Inferior parietal cortex (tissue), 1 donor: ENCODE measurements around the gene PDS5B.

Experiments used
- DNase-seq: peaks from one replicate; pipeline ENCODE4 v3.0.0-alpha.2; 2016; ENCODE audit errors: extremely low spot score

The PDS5B gene

DNA sequence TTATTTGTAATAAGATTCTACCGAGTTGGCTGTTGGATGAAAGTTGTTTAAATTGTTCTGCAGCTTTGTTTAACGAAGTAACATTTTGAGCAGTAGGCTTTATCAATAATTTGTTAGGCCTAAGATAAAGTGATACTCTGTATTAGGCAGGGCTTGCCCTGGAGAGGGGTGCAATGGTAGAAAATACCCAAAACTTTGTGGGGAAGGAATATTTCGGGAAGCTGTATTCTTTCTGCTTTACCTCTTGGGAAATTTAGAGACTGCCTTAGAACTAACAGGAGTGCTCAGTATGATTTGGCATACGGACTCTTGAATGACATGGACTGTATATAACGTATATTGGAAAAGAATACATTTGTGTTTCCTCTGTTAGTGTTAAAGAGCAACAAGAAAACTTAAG lies 2.5 kb downstream of the PDS5B start:
- DNase-seq, result no peak

- DNase-seq, result no peak
Observed at GRCh38 chr13:32589471-32589870, 3.2 kb downstream of the PDS5B start.

DNA sequence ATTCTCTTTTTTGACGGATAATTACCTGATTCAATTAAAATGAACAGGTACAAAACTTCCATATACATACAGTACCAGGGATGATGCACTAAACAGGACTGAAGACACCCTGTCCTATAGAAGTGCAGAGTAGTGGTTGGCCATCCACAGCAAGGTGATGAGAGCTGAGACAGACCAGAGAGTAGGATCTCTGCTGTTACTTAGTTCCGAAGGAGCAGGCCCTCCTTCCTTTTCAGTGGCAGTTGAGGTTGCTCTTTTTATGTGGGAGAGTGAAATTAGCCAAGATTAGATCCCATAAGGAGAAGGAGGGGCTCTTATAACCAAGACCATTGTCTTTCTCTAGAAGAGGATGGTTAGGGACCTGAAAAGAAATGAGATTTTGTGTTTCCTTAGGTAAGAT lies 4.0 kb downstream of the PDS5B start:
- DNase-seq, result no peak

- DNase-seq, result no peak
Observed at GRCh38 chr13:32592082-32592481, 5.8 kb downstream of the PDS5B start.

DNA sequence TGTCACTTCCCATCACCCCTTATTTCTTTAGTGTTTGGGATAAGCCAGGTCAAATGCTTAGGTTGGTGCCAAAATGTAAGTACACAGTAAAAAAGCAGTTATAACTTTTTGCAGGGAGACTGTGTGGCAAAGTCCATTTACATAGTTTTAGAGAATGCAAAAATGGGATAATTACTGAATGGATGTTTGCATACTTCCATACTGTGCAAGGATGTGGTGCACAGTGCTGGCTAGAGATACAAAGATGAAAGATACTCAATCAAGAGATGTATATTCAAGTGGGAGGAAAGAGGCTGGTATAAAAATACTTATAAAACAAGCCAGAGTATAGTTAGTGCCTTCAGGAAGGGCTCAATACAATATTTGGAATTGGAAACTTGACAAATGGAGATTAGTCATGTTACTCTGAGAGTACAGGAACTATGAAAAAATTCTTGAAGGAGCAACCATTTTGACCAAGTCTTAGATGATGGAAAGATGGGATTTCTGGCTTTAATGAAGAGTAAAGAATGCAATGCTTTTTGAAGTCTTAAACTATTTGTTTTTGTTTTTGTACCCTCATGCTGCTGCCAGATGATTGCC lies 8.0 kb downstream of the PDS5B start:
- no peak for DNase-seq

- DNase-seq, result no peak
Observed at GRCh38 chr13:32595306-32595705, 9.1 kb downstream of the PDS5B start.

GRCh38 chr13:32600890-32601289 lies 14.6 kb downstream of the PDS5B start:
- no peak for DNase-seq

- no peak for DNase-seq
Observed at GRCh38 chr13:32609428-32609827, 23.2 kb downstream of the PDS5B start.

DNA sequence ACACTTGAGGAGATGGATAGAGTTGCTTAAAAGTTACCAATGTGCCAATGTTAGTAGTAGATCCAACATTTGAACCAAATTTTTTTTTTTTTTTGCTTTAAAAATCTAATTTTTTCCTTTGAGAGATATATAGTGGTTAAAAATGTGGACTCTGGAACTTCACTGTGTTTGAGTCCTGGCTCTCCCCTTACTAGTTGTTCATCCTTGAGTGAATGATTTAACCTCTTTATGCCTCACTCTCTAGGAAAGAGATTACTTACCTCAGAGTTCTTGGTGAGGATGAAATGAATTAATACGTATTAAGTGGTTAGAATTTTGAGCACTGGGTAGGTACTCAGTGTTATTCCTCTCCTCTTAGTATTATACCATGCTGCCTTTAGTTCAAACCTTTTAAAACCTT lies 24.3 kb downstream of the PDS5B start:
- no peak for DNase-seq

DNA sequence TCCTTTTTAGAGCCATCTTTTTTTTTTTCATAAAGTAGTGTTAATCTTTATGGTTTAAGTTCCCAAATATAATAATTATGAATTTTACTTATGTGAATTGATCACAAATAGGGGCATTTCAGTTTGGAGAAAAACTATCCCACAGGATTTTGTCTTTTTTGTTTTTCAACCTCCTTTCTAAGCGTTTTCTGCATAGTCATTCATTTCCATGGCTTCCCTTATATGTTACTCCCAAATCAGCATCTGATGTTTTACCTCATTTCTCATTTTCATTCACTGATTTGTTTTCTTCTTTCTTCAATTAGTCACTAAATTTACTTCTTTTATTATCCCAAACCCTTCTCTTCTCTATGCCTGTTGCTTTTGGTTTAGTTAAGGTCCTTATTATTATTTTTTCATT lies 24.7 kb downstream of the PDS5B start:
- DNase-seq, result no peak

DNA sequence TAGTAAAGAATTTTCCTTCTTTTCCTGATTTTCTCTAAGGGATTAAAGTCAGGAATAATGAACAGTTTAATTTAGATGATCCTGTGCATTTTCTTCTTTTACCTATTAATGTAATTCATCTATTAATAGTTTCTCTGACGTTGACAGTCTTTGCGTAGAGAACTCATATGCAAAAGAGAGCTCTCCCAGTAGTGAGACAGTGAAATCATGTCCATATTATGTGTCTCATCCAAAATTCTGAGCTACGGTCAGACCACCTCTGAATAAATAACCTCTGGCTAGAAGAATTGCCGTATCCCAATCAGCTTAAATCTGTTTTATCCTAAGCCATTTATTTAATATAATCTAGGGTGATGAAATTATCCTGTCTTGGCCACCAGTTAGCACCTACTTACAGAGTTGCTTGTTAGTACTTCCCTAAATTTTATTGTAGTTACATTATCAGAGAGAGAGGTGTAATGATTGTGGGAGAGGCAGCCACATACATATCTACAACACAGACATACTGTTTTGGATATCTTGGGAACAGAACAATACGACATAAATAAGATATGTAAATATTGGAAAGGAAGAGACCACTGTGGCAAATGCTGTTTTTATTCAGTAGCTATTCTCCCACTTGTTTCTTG lies 30.7 kb downstream of the PDS5B start:
- no peak for DNase-seq

DNA sequence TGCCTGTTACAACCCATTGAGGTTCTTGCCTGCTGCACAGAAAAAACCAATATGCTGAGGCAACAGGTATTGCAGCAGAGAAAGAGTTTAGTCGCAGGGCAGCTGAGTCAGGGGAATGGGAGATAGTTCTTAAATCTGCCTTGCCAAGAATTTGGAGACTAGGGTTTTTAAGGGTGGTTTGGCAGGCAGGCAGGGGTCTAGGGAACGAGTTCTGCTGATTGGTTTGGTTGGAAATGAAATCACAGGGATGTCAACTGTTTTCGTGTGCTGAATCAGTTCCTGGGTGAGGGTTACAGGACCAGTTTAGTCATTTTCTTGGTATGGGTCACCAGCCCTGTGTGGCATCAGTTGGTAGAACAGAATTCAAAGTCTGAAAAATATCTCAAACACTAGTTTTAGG lies 36.6 kb downstream of the PDS5B start:
- DNase-seq, result no peak

DNA sequence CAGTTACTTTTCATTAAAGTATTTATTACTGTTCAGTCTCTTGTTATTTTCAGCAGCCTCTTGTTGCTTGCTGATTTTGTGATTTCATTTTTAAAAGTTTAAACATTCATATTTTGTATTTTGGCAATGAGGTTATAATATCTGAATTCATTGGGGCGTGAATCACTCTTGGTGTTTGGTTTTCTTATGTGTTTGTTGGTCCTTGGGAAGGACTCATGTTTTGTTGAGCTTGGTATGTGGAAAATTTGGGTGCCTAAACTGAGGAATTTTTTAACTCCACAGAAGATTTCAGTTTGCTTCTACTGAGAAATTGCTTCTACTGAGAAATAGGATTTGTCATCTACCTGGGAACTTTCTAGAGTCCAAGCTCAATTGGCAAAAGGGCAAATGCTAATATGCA lies 38.2 kb downstream of the PDS5B start:
- peak; percentile 22 for DNase-seq

DNA sequence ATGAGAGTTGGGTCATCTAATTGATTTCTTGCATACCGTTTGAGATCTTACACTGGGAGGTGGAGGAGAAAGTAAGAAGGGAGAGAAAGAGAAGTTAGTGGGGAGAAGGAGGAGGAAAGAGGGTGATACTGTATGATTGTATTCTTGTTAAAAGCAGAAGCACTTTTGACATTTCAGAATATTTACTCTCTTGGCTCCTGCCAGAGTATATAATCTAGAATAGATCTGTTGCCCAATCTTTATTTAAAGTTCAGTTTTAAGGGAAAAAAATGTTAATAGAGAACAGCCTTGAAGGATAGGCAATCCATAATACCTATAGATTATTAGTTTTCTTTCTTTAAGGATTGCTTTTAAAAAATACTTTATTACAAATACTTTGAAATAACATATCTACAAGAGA lies 41.5 kb downstream of the PDS5B start:
- no peak for DNase-seq

DNA sequence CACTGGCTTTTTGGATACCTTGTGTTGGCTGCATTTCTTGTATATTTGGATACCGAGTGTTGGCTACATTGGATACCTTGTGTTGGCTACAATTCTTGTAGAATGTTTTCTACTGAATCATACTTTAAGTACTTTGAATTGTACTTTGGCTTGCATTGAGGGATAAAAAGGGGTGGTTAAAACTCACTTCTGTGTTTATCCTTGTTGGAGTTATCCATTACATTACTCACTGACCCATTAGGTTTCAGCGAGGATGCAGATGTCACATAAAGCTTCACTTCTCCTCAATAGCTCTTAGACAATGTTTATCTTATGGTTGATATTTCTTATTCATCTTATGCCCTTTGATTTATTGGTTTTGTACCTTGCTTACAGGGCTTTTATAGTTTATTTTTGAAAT lies 43.1 kb downstream of the PDS5B start:
- no peak for DNase-seq

DNA sequence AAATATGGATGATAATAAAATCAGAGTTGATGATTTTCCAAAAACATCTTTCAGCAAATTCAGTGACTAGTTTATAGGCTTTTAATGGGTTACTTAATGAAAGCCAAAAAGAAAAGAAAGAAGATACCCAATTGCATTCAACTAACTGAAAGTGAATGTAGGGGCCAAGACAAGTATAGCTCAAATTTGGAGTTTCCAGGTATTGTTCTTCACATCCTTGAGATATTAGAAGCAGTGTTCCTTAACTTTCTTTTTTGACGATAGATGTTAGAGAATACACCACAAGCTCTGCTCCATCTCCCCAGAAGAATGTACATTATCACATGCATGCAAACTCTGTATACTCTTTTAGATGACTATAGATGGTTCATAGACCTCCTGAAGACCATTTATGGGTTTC lies 43.6 kb downstream of the PDS5B start:
- no peak for DNase-seq

DNA sequence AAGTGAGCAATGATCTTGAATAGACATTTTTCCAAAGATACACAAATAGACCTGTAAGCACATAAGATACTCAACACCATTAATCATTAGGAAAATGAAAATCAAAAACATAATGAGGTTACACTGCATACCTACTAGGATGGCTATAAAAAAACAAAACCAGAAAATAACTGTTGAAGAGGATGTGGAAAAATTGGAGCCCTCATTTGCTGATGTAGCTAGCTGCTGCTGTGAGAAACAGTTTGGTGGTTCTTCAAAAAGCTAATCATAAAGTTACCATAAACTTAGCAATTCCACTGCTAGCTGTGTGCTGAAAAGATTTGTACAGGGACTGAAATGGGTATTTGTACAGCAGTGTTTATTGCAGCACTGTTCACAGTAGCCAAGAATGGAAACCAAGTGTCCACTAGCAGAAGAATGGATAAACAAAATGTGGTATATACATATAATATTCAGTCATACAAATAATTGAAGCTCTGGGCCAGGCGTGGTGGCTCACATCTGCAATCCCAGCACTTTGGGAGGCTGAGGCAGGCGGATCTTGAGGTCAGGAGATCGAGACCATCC lies 46.2 kb downstream of the PDS5B start:
- DNase-seq, result no peak

- DNase-seq, result no peak
Observed at GRCh38 chr13:32636711-32637110, 50.5 kb downstream of the PDS5B start.

DNA sequence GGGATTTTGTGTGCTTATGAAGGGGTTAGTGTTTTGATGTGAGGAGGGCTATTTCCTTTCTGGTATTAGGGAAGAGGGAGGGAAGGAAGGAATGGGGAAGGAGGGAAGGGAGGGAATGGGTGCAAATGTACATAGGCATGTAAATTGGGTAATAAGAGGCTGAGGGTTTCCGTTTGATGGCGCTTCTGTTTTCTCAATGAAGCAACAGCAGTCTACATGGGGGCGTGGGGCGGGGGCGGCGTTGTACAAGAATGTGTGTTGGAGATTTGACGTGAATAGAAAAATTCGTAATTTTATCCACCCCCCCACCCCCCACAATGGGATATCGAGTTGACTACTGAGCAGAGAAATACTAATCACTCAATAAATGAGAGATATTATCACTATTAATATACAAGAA lies 52.5 kb downstream of the PDS5B start:
- DNase-seq, result no peak

DNA sequence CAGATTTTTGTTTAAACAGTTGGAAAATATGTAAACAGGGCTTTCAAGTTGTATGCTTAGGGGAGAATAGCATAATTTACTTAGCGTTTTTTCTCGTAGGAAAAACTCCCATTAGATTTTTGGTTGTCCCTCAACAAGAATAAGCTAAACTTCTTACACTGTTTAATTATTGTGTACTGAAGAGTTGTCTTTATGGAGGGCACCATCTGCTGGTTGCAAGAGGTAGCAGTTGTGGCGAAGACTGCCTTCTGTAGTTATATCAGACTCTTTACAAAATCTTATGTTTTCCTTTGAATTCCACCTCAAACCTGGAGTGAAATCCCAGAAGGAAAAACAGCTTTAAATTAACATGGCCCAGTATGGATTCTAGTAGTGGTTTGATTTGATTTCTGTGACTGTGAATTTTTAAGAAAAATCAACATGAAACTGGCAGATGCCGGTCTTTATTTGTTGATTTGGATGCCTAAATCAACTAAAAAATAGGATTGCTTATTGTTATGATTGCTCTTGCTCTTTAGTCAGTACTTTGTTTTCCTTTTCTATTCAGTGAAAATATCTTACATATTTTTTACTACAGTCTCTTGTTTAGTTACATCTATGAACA lies 53.4 kb downstream of the PDS5B start:
- DNase-seq, result peak; percentile 77

DNA sequence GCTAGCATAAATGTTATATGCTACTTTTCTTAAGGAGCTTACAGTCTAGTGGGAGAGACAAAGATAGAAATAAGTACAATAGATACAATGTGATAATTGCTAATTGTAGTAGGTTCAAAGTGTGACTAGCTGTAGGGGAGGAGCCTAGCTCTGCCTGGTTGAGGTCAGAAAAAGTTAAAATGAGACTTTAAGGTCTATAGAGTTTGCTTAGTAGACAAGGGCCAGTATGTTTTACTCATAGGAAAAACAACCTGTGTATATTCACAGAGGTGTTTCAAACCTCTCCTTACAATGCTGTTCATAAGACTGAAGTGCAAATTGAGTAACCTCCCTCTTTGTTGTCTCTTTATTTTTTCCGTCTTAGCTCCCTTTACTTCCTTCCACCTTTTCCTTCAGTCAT lies 56.1 kb downstream of the PDS5B start:
- no peak for DNase-seq

DNA sequence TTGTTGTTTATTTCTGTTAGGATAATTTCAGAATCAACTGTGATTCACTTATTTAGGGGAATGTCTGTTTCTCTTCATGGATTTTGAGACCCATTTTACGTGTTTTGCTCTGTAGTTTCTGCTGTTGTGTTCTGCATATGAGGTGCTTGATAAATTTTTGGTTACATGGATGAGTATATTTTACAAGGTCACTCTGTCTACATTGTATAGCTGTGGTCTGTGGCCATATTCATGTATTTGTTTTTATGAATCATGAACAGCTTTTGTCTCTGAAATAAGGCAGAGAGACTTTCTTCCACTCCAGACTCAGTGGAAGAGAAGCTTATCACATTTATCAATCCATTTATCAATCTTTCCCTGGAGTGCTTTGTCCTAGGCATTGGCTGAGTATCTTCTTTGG lies 56.6 kb downstream of the PDS5B start:
- DNase-seq, result no peak

- no peak for DNase-seq
Observed at GRCh38 chr13:32645854-32646253, 59.6 kb downstream of the PDS5B start.
